Measurements from ENCODE around the gene AUTS2.

The AUTS2 gene

GRCh38 chr7:70786076-70786475, 1187.8 kb downstream of the AUTS2 start:
- H3K79me1 ChIP-seq (ENCODE audit: low read length): no peaks in the 10 kb centered on the region
- no CpG with 5 or more reads among the region's 6 CpGs for WGBS (ENCODE audit: extremely low coverage, insufficient coverage, low lambda C conversion rate)
- peaks cover 7% of the 10 kb centered on the region for H3K36me3 ChIP-seq (ENCODE audit: control insufficient read depth, insufficient read depth, low read length)
- H3K4me2 ChIP-seq (ENCODE audit: low read length): no peak overlapping the region
- no peak overlapping the region for H3K9ac ChIP-seq (ENCODE audit: low read length)
- H3K56ac ChIP-seq (ENCODE audit: low read length): no peak overlapping the region
- H3K4me3 ChIP-seq (ENCODE audit: low read length): no peak overlapping the region
- H3K4me1 ChIP-seq (ENCODE audit: control insufficient read depth, low read depth, low read length): no peaks in the 10 kb centered on the region
- no peaks in the 10 kb centered on the region for H3K27me3 ChIP-seq (ENCODE audit: insufficient read depth, low read length, poor library complexity)
- H2BK5ac ChIP-seq (ENCODE audit: low read length): no peak overlapping the region
- H3K23ac ChIP-seq (ENCODE audit: low read length): no peak overlapping the region
- H3K79me2 ChIP-seq (ENCODE audit: control insufficient read depth, insufficient read depth, low read length): no peaks in the 10 kb centered on the region
- H4K8ac ChIP-seq (ENCODE audit: low read depth, low read length): no peak overlapping the region
- H3K27ac ChIP-seq (ENCODE audit: low read depth, low read length): no peak overlapping the region
- DNase-seq: no peak
- no peak overlapping the region for H2AK5ac ChIP-seq (ENCODE audit: low read length)
- H2BK120ac ChIP-seq (ENCODE audit: low read depth, low read length): no peak overlapping the region
- no peak overlapping the region for H3K4ac ChIP-seq (ENCODE audit: low read depth, low read length)
- H4K5ac ChIP-seq (ENCODE audit: low read length): no peak overlapping the region
- H2BK15ac ChIP-seq (replicated peaks; ENCODE audit: low read depth): no peak overlapping the region
- H3K18ac ChIP-seq (ENCODE audit: low read length): no peak overlapping the region

GRCh38 chr7:70787286-70787685, 1189.0 kb downstream of the AUTS2 start:
- no peak overlapping the region for H3K23ac ChIP-seq (ENCODE audit: low read length)
- no peak overlapping the region for H3K4me3 ChIP-seq (ENCODE audit: low read length)
- H3K56ac ChIP-seq (ENCODE audit: low read length): no peak overlapping the region
- no peak overlapping the region for H4K5ac ChIP-seq (ENCODE audit: low read length)
- H3K36me3 ChIP-seq (ENCODE audit: control insufficient read depth, insufficient read depth, low read length): peaks cover 7% of the 10 kb centered on the region
- no peak overlapping the region for H3K9ac ChIP-seq (ENCODE audit: low read length)
- H2BK120ac ChIP-seq (ENCODE audit: low read depth, low read length): no peak overlapping the region
- no peaks in the 10 kb centered on the region for H3K27me3 ChIP-seq (ENCODE audit: insufficient read depth, low read length, poor library complexity)
- H3K4ac ChIP-seq (ENCODE audit: low read depth, low read length): no peak overlapping the region
- H4K8ac ChIP-seq (ENCODE audit: low read depth, low read length): no peak overlapping the region
- H3K18ac ChIP-seq (ENCODE audit: low read length): no peak overlapping the region
- no peaks in the 10 kb centered on the region for H3K79me1 ChIP-seq (ENCODE audit: low read length)
- no peak overlapping the region for H2BK5ac ChIP-seq (ENCODE audit: low read length)
- DNase-seq: no peak
- H3K27ac ChIP-seq (ENCODE audit: low read depth, low read length): no peak overlapping the region
- H2BK15ac ChIP-seq (replicated peaks; ENCODE audit: low read depth): no peak overlapping the region
- no peak overlapping the region for H3K4me2 ChIP-seq (ENCODE audit: low read length)
- no peak overlapping the region for H2AK5ac ChIP-seq (ENCODE audit: low read length)
- H3K4me1 ChIP-seq (ENCODE audit: control insufficient read depth, low read depth, low read length): no peaks in the 10 kb centered on the region
- no CpG with 5 or more reads among the region's 25 CpGs for WGBS (ENCODE audit: extremely low coverage, insufficient coverage, low lambda C conversion rate)
- H3K79me2 ChIP-seq (ENCODE audit: control insufficient read depth, insufficient read depth, low read length): no peaks in the 10 kb centered on the region

GRCh38 chr7:70787771-70788170, 1189.5 kb downstream of the AUTS2 start:
- Histone ChIP-seq H3K4ac (ENCODE audit: low read depth, low read length) (no peak overlapping the region), H3K4me2 (ENCODE audit: low read length) (no peak overlapping the region), H3K27ac (ENCODE audit: low read depth, low read length) (no peak overlapping the region), H3K9ac (ENCODE audit: low read length) (no peak overlapping the region), H3K79me2 (ENCODE audit: control insufficient read depth, insufficient read depth, low read length) (no peaks in the 10 kb centered on the region), H3K36me3 (ENCODE audit: control insufficient read depth, insufficient read depth, low read length) (peaks cover 7% of the 10 kb centered on the region), H3K79me1 (ENCODE audit: low read length) (no peaks in the 10 kb centered on the region), H2AK5ac (ENCODE audit: low read length) (no peak overlapping the region), H3K56ac (ENCODE audit: low read length) (no peak overlapping the region), H4K5ac (ENCODE audit: low read length) (no peak overlapping the region), H2BK120ac (ENCODE audit: low read depth, low read length) (no peak overlapping the region), H2BK15ac (replicated peaks; ENCODE audit: low read depth) (no peak overlapping the region), H3K23ac (ENCODE audit: low read length) (no peak overlapping the region), H3K4me1 (ENCODE audit: control insufficient read depth, low read depth, low read length) (no peaks in the 10 kb centered on the region), H3K27me3 (ENCODE audit: insufficient read depth, low read length, poor library complexity) (no peaks in the 10 kb centered on the region), H2BK5ac (ENCODE audit: low read length) (no peak overlapping the region), H3K18ac (ENCODE audit: low read length) (no peak overlapping the region), H3K4me3 (ENCODE audit: low read length) (no peak overlapping the region), H4K8ac (ENCODE audit: low read depth, low read length) (no peak overlapping the region)
- WGBS (ENCODE audit: extremely low coverage, insufficient coverage, low lambda C conversion rate): no CpG with 5 or more reads among the region's 8 CpGs
- no peak for DNase-seq

- H3K36me3 ChIP-seq (ENCODE audit: control insufficient read depth, insufficient read depth, low read length): peaks cover 7% of the 10 kb centered on the region
- WGBS (ENCODE audit: extremely low coverage, insufficient coverage, low lambda C conversion rate): no CpG with 5 or more reads among the region's 7 CpGs
Measured at GRCh38 chr7:70788276-70788675, 1190.0 kb downstream of the AUTS2 start.

GRCh38 chr7:70789481-70790214, 1191.4 kb downstream of the AUTS2 start:
- Histone ChIP-seq H4K5ac (ENCODE audit: low read length) (no peak overlapping the region), H3K79me2 (ENCODE audit: control insufficient read depth, insufficient read depth, low read length) (no peaks in the 10 kb centered on the region), H3K27ac (ENCODE audit: low read depth, low read length) (no peak overlapping the region), H3K18ac (ENCODE audit: low read length) (no peak overlapping the region), H2AK5ac (ENCODE audit: low read length) (no peak overlapping the region), H4K8ac (ENCODE audit: low read depth, low read length) (no peak overlapping the region), H2BK120ac (ENCODE audit: low read depth, low read length) (no peak overlapping the region), H3K79me1 (ENCODE audit: low read length) (no peaks in the 10 kb centered on the region), H2BK15ac (replicated peaks; ENCODE audit: low read depth) (no peak overlapping the region), H3K4me1 (ENCODE audit: control insufficient read depth, low read depth, low read length) (no peaks in the 10 kb centered on the region), H3K27me3 (ENCODE audit: insufficient read depth, low read length, poor library complexity) (no peaks in the 10 kb centered on the region), H3K4me3 (ENCODE audit: low read length) (no peak overlapping the region), H3K56ac (ENCODE audit: low read length) (no peak overlapping the region), H3K9ac (ENCODE audit: low read length) (no peak overlapping the region), H2BK5ac (ENCODE audit: low read length) (no peak overlapping the region), H3K4ac (ENCODE audit: low read depth, low read length) (no peak overlapping the region), H3K36me3 (ENCODE audit: control insufficient read depth, insufficient read depth, low read length) (peaks cover 7% of the 10 kb centered on the region), H3K4me2 (ENCODE audit: low read length) (no peak overlapping the region), H3K23ac (ENCODE audit: low read length) (no peak overlapping the region)
- no peak for DNase-seq
- WGBS (ENCODE audit: extremely low coverage, insufficient coverage, low lambda C conversion rate): no CpG with 5 or more reads among the region's 43 CpGs

More at GRCh38 chr7:70788276-70788675, 1190.0 kb downstream of the AUTS2 start:
- no peak overlapping the region for H3K27ac ChIP-seq (ENCODE audit: low read depth, low read length)
- no peak overlapping the region for H3K56ac ChIP-seq (ENCODE audit: low read length)
- H3K23ac ChIP-seq (ENCODE audit: low read length): no peak overlapping the region
- H2BK5ac ChIP-seq (ENCODE audit: low read length): no peak overlapping the region
- no peak overlapping the region for H2BK15ac ChIP-seq (replicated peaks; ENCODE audit: low read depth)
- H3K27me3 ChIP-seq (ENCODE audit: insufficient read depth, low read length, poor library complexity): no peaks in the 10 kb centered on the region
- H2BK120ac ChIP-seq (ENCODE audit: low read depth, low read length): no peak overlapping the region
- no peak overlapping the region for H4K5ac ChIP-seq (ENCODE audit: low read length)
- H3K4me2 ChIP-seq (ENCODE audit: low read length): no peak overlapping the region
- no peaks in the 10 kb centered on the region for H3K79me2 ChIP-seq (ENCODE audit: control insufficient read depth, insufficient read depth, low read length)
- H2AK5ac ChIP-seq (ENCODE audit: low read length): no peak overlapping the region
- H3K79me1 ChIP-seq (ENCODE audit: low read length): no peaks in the 10 kb centered on the region
- H3K18ac ChIP-seq (ENCODE audit: low read length): no peak overlapping the region
- no peak for DNase-seq
- no peak overlapping the region for H3K9ac ChIP-seq (ENCODE audit: low read length)
- no peak overlapping the region for H3K4ac ChIP-seq (ENCODE audit: low read depth, low read length)
- no peak overlapping the region for H3K4me3 ChIP-seq (ENCODE audit: low read length)
- H4K8ac ChIP-seq (ENCODE audit: low read depth, low read length): no peak overlapping the region
- no peaks in the 10 kb centered on the region for H3K4me1 ChIP-seq (ENCODE audit: control insufficient read depth, low read depth, low read length)

All from mesendoderm (in vitro differentiated cells).